22Rv1 (cell line): Measurements from ENCODE around the gene COL13A1.

Experiments
- CTCF ChIP-seq: fragments of 450-650 bp; IDR thresholded peaks from 2 replicates; pipeline ENCODE4 v1.5.1; 2017; ENCODE audit warnings: mild to moderate bottlenecking
- ZFX ChIP-seq: fragments of 450-650 bp; IDR thresholded peaks from 2 replicates; pipeline ENCODE4 v1.6.1; 2017; ENCODE audit warnings: antibody characterized with exemption, borderline replicate concordance

- TF ChIP-seq CTCF (no peak), ZFX (no peak)
Measured at GRCh38 chr10:69944761-69945160, 143.1 kb downstream of the COL13A1 start.
